ENCODE results near the gene DHRS13.

- TF ChIP-seq POLR2A (IDR thresholded peaks at IDR 0.05) (no peak), EP300 (IDR thresholded peaks at IDR 0.05) (no peak), CTCF (IDR thresholded peaks at IDR 0.05) (no peak), POLR2AphosphoS5 (IDR thresholded peaks at IDR 0.05) (no peak)
These were observed 4.9 kb downstream of the DHRS13 start for GRCh38 chr17:28897769-28898526.

Measured in sigmoid colon (tissue), 4 donors.